ENCODE results near the gene IFT27. TPM values are rescaled to one million over a fixed set of nuclear protein-coding genes. Genes with fewer than 3 reads are reported as not detected.

The IFT27 gene
- total RNA-seq, 1 donor from 2014 or later: 26.3 TPM

GRCh38 chr22:36727110-36727509 is 48.8 kb downstream of the IFT27 start:
- intact Hi-C loops (cut with micrococcal nuclease): no loop called here
- Mint-ChIP-seq H3K4me1 (no peaks in the 10 kb centered on the region), H3K27me3 (peaks cover 10% of the 10 kb centered on the region), H3K4me3 (no peak overlapping the region), H3K36me3 (ENCODE audit: low read depth) (no peaks in the 10 kb centered on the region), H3K9me3 (no peaks in the 10 kb centered on the region), H3K27ac (no peak overlapping the region)
- DNase-seq: no peak

GRCh38 chr22:36726007-36726380 is 49.9 kb downstream of the IFT27 start:
- H3K4me1 Mint-ChIP-seq: no peaks in the 10 kb centered on the region
- intact Hi-C loops (cut with micrococcal nuclease): no loop called here
- H3K27me3 Mint-ChIP-seq: peaks cover 13% of the 10 kb centered on the region
- H3K9me3 Mint-ChIP-seq: no peaks in the 10 kb centered on the region
- H3K27ac Mint-ChIP-seq: no peak overlapping the region
- no peak for DNase-seq
- no peaks in the 10 kb centered on the region for H3K36me3 Mint-ChIP-seq (ENCODE audit: low read depth)
- no peak overlapping the region for H3K4me3 Mint-ChIP-seq

GRCh38 chr22:36725366-36726006 is 50.4 kb downstream of the IFT27 start:
- DNase-seq: no peak
- Mint-ChIP-seq H3K4me3 (no peak overlapping the region), H3K27me3 (peaks cover 16% of the 10 kb centered on the region), H3K27ac (no peak overlapping the region), H3K36me3 (ENCODE audit: low read depth) (no peaks in the 10 kb centered on the region), H3K9me3 (no peaks in the 10 kb centered on the region), H3K4me1 (no peaks in the 10 kb centered on the region)
- intact Hi-C loops (cut with micrococcal nuclease): no loop called here

DNA sequence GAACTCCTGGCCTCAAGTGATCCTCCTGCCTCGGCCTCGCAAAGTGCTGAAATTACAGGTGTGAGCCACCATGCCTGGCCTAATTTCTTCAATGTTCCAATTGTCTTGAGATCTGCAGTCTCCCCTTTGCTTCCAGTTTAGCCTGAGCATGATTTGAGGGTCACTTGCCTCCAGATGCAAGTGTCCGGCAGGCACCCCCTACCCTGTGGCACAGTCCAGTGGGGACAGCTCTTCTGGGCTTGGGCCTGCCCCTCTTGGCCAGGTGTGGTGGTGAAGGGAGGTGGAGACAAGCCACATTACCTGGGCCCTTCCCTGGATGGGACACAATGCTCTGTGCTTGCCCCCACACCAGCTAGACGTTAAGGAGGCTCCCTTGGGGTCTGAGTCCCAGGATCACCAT is 51.1 kb downstream of the IFT27 start:
- H3K9me3 Mint-ChIP-seq: no peaks in the 10 kb centered on the region
- no peak overlapping the region for H3K4me3 Mint-ChIP-seq
- H3K27me3 Mint-ChIP-seq: peaks cover 16% of the 10 kb centered on the region
- intact Hi-C loops (cut with micrococcal nuclease): no loop called here
- H3K27ac Mint-ChIP-seq: no peak overlapping the region
- no peak for DNase-seq
- no peaks in the 10 kb centered on the region for H3K4me1 Mint-ChIP-seq
- no peaks in the 10 kb centered on the region for H3K36me3 Mint-ChIP-seq (ENCODE audit: low read depth)

DNA sequence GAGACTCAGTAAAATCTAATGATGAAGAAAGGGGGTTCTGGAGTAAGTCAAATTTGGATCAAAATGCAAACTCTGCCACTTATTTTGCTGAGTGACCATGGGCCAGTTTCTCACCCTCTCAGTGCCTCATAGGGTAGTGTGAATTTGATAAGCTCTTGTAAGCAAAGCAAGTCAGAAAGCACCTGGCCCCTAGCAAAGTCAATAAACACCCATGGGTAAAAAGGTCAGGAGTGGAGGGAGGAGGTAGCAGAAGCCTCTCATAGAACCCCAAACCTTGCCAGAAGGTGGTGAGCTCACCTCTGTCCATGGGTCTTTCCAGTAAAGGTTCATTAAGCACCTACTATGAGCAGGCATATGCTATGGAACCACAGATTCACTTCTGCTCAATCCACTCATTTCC is 53.9 kb downstream of the IFT27 start:
- no peak overlapping the region for H3K4me3 Mint-ChIP-seq
- no peaks in the 10 kb centered on the region for H3K36me3 Mint-ChIP-seq (ENCODE audit: low read depth)
- DNase-seq: no peak
- H3K27ac Mint-ChIP-seq: no peak overlapping the region
- peaks cover 16% of the 10 kb centered on the region for H3K27me3 Mint-ChIP-seq
- no peaks in the 10 kb centered on the region for H3K9me3 Mint-ChIP-seq
- no peaks in the 10 kb centered on the region for H3K4me1 Mint-ChIP-seq
- intact Hi-C loops (cut with micrococcal nuclease): no loop called here

DNA sequence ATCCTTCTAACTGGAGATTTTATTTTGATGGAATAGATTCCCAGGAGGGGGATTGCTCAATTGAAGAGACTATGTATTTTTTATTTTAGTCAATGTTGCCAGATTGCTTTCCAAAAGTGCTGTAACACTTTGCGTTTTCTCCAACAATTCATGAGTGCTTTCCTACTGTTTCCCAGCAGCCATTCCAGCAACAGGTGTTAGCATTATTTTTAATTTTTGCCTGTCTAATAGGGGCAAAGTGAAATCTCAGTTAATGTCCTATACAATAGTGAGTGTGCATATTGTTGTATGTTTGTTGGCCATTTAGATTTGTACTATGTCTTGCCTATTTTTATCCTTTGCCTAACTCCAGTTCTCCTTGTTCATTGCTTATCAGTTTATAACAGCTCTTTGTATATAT is 60.3 kb downstream of the IFT27 start:
- intact Hi-C loops (cut with micrococcal nuclease): no loop called here
- DNase-seq: no peak
- no peaks in the 10 kb centered on the region for H3K4me1 Mint-ChIP-seq
- H3K9me3 Mint-ChIP-seq: no peaks in the 10 kb centered on the region
- H3K4me3 Mint-ChIP-seq: no peak overlapping the region
- H3K36me3 Mint-ChIP-seq (ENCODE audit: low read depth): no peaks in the 10 kb centered on the region
- peaks cover 19% of the 10 kb centered on the region for H3K27me3 Mint-ChIP-seq
- H3K27ac Mint-ChIP-seq: no peak overlapping the region

DNA sequence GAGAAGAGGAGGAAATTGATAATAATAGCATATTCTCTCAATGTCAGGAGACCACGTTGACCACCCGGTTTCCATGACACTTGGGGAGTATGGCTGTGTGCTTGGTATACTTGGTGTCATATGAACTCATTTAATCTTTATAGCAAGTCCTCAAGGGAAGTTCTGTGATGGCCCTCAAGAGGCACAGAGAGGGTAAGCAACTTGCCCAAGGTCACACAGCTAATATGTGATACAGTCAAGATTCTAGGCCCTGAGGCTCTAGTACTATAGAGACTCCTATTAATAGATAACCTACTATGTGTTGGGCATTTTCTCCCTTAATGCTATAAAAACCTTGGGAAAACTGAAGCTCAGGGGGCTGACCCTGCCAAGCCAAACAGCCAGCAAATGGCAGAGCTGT is 61.8 kb downstream of the IFT27 start:
- no peak overlapping the region for H3K27ac Mint-ChIP-seq
- no peaks in the 10 kb centered on the region for H3K36me3 Mint-ChIP-seq (ENCODE audit: low read depth)
- peaks cover 18% of the 10 kb centered on the region for H3K27me3 Mint-ChIP-seq
- no peaks in the 10 kb centered on the region for H3K4me1 Mint-ChIP-seq
- no peaks in the 10 kb centered on the region for H3K9me3 Mint-ChIP-seq
- no peak overlapping the region for H3K4me3 Mint-ChIP-seq
- DNase-seq: no peak
- intact Hi-C loops (cut with micrococcal nuclease): no loop called here

DNA sequence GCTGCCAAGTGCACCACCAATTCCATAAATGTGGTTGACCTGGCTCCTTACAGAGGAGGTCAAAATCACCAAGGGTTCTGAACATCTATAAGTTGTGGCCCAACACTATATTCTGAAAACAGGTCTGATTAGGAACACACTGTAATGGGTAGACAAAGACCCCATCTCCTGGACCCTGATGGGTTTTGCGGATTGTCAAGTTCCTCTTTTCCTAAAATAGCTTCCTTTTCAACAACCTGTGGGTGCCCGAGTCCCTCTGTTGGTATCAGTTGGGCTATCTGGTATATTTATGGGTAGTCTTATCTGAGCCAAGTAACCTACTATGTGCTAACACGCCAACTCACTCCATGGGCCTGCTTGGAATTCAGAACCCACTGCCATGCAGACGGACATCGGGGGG is 62.5 kb downstream of the IFT27 start:
- Mint-ChIP-seq H3K9me3 (no peaks in the 10 kb centered on the region), H3K4me3 (no peak overlapping the region), H3K4me1 (no peaks in the 10 kb centered on the region), H3K36me3 (ENCODE audit: low read depth) (no peaks in the 10 kb centered on the region), H3K27ac (no peak overlapping the region), H3K27me3 (peaks cover 18% of the 10 kb centered on the region)
- DNase-seq: no peak
- intact Hi-C loops (cut with micrococcal nuclease): no loop called here

Other genes with a start within 250 kb of the IFT27 start
- gene EIF3D, start 247.0 kb downstream of the IFT27 start, total RNA-seq: 353 and 367 TPM in 2 replicates
- gene CACNG2, start 72.4 kb downstream of the IFT27 start, total RNA-seq: not detected in 2 replicates
- gene PVALB, start 40.9 kb upstream of the IFT27 start, total RNA-seq: not detected in 2 replicates
- gene NCF4, start 84.9 kb upstream of the IFT27 start, total RNA-seq: 12.3 and 13.6 TPM in 2 replicates
- gene CSF2RB, start 137.5 kb upstream of the IFT27 start, total RNA-seq: 5.0 and 5.2 TPM in 2 replicates
- gene TST, start 243.3 kb upstream of the IFT27 start, total RNA-seq: 5.2 and 5.8 TPM in 2 replicates
- gene MPST, start 243.6 kb upstream of the IFT27 start, total RNA-seq: 21.0 and 21.1 TPM in 2 replicates